CD4-positive, alpha-beta T cell treated with Interferon gamma for 1 hour (primary cell): ENCODE results near the gene RBFOX1.
"Not testable (repeated sequence)": the region's sequence is repeated elsewhere in the genome, so short reads cannot be mapped to it uniquely, and the experiment has no call there.

Source experiments
- DNase-seq: peaks from one replicate; pipeline ENCODE4 v3.0.0-alpha.2; 2020

RBFOX1 gene

DNA sequence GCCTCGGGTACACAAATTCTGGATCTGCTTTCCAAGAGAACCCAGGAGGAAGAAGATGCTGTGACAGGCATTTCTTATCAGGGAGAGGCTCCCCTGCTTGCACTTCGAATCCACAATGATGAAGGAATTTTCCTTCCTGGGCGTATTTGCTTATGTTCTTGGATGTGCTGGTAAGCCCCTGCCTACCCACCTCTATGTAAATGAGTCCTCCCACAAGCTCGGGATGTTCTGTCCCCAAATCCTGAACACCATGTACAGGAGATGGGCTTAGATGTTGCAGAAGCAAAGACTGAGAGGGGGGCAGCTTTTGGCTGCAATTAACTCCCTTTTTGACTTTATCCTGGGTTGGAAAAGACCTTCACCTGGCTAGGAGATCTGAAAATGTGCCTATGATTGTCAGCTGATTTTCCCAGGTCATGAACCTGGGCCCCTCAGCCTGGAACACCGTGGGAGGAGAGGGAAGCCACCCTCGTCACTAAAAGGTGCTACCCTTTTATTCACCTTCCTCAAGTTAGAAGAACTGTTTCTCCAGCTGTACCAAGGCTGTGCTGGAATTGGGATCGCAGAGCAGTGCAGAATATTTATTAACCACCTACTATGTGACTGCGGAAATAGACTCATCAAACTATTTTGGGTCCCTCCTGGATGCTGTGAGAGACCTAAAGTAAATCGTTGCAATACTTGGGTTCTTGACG, 150.1 kb downstream of the RBFOX1 start:
- DNase-seq: no peak

- no peak for DNase-seq
Observed at GRCh38 chr16:7487574-7488323, 155.1 kb downstream of the RBFOX1 start.

- DNase-seq: no peak
Observed at GRCh38 chr16:7492122-7492521, 159.5 kb downstream of the RBFOX1 start.

GRCh38 chr16:7493133-7493532, 160.5 kb downstream of the RBFOX1 start:
- DNase-seq: no peak

- no peak for DNase-seq
Observed at GRCh38 chr16:7497691-7498090, 165.0 kb downstream of the RBFOX1 start.

DNA sequence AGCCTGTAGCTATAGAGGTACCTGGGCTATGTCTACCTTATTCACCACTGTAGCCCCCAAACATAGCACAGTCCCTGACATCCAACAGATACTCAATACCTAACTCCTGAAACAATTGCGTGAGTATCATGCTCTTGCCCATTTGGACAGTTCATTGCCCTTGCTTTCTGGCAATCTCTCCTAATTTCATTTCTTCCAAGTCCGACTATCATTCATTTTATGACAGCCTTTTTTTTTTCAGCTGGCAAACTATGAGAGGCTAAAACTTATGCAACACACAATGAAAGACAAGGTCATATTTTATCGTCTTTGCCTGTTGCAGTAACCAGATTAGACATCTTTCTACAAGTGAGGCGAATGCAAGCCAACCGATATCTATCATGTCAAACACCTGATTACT, 169.2 kb downstream of the RBFOX1 start:
- DNase-seq: no peak

DNA sequence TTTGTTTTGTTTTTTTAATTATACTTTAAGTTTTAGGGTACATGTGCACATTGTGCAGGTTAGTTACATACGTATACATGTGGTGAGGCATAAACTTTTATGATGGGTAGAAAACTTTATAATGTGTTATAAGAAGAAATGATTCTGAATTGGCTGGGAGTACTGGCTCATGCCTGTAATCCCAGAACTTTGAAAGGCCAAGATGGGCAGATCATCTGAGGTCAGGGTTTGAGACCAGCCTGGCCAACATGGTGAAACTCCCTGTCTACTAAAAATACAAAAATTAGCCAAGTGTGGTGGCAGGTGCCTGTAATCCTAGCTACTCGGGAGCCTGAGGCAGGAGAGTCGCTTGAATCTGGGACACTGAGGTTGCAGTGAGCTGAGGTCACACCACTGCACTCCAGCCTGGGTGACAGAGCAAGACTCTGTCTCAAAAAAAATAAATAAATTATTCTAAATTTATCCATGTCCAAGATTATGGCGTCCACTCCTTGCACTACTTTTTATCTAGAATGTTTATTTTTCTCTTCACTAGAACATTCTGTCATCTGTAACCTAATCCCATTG, 170.0 kb downstream of the RBFOX1 start:
- not testable (repeated sequence) for DNase-seq

DNA sequence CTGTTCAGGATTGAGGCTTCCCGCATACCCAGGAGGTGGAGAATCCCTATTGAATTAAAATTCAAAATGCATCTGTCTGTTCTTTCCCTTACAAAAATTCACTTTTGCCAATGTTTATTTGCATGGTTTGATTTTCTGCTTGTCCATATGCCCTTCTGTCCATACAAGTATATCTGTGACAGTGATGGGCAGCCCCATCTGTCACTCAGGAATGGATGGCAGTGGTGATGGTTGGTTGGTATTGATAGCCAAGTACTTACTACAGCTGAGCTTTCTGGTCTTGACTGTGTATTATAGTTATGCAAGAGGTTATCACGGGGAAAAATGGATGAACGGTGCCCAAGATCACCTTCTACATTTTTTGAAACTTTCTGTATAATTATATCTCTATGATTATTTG, 171.0 kb downstream of the RBFOX1 start:
- no peak for DNase-seq

- DNase-seq: no peak
Observed at GRCh38 chr16:7504844-7505243, 172.2 kb downstream of the RBFOX1 start.

GRCh38 chr16:7505495-7505894, 172.8 kb downstream of the RBFOX1 start:
- no peak for DNase-seq

GRCh38 chr16:7506363-7506762, 173.7 kb downstream of the RBFOX1 start:
- no peak for DNase-seq

GRCh38 chr16:7508656-7509055, 176.0 kb downstream of the RBFOX1 start:
- DNase-seq: no peak

DNA sequence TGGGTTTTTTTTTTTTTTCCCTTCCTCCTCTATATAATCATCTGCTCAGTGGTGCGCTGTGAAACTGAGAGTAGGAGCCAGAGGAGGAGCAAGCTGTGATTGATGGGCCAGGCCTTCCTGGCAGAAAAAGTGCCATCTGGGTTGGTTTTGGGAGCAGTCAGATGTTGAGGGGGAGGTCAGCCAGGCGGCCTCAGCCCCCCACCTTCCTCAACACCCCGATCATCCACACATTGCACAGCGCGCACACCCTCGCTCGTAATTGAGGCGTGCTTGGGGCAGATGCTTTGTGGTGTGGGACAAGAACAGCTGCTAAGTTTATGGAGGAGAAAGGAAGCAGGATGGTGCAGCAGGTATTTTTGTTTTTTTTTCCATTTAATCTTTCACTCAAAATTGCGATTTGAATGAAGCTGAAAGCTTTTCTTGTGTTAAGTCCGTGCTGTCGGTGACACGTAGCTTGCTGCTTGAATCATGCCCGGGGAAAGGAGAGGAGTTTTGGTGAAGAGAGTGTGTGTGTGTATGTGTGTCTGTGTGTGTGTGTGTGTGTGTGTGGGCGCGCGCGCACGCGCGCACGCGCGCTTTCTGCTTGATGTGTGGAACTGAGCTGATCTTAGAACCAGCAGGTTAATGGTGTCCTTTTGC, 177.4 kb downstream of the RBFOX1 start:
- DNase-seq: no peak

DNA sequence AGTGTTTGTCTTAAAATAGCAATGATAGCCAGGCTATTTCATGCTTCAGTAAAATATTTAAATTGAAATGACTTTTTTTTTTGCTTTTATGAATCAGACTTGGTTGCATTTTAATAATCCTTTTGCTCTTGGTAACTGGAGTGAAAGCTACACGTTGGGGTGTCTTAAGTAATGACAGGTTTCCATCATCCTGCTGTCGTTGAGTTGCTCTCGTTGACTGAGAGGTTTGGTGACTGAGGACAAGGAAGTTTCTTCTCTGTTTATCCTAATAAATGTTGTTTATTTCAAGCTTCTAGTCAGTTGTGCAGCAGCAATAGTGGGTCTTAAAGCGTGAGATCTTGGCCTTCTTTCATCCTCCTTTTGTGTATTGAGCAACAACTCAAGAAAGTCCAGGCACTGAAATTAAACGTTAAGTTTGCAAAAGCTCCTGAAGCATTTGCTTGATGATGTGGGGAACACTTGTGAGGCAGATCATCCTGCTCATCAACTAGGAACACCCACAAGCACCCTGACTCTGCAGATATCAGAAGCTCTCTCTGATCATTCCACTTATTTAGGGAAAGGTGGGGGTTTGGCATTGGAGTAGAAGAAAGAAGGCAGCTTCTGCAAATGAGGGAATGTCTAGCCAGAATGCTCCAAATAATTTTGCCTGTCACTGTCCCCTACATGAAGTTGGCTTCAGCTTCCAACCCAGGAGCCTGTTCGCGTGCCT, 179.1 kb downstream of the RBFOX1 start:
- no peak for DNase-seq

DNA sequence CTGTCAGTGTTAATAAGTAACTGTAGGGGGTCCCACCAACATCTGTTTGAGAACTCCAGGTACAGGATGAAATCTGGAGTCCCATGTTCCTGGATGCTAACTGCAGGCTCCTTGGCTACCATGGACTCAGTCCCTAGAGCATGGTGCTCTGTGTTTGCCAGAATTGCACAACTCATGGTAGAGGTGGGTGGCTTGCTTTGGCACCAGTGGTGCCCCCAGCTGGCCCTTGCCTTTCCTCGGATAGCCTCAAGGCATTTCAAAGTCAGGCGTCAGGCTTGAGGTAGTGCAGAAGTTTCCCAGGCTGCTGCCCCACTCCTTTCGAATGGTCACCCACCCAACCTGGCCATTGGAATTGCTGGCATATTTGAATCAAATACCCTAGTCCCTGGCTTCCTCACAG, 179.9 kb downstream of the RBFOX1 start:
- no peak for DNase-seq

GRCh38 chr16:7513429-7513828, 180.8 kb downstream of the RBFOX1 start:
- no peak for DNase-seq

GRCh38 chr16:7515543-7515942, 182.9 kb downstream of the RBFOX1 start:
- DNase-seq: no peak

DNA sequence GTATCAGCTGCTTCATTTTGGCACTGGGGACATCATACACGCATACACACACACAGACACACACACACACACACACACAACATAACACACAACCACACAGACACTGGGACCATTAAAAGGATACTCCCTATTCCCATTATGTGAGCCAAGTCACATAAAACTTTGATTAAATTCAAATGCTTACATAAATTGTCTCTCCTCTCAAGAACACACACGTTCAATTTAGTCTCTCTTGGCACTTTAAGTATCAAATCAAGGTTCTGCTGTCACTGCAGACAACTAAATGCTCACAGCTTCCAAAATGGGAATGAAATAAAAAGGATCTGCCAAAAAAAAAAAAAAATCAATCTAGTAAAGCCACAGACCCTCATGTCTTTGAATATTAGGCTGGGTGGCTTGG, 184.9 kb downstream of the RBFOX1 start:
- no peak for DNase-seq

GRCh38 chr16:7518158-7518557, 185.5 kb downstream of the RBFOX1 start:
- no peak for DNase-seq

GRCh38 chr16:7521834-7522233, 189.2 kb downstream of the RBFOX1 start:
- no peak for DNase-seq

DNA sequence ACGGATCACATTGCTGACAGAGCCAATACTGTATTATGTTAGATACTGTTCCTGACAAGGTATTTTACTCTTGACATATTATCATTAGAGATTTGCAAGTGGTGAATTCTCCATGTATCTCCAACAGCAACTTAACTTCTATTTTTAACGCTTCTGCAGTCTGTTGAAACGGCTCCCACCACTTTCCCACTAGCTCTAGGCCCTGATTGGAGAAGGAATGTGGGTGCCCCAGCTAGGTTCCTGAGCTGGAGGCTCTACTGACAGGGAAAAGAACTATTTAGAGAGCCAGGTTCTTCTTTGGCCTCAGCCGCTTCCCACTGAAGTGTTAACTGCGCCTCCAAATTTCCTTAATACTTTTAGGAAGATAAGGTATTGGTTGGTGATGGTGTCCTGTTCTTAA, 191.8 kb downstream of the RBFOX1 start:
- DNase-seq: no peak

DNA sequence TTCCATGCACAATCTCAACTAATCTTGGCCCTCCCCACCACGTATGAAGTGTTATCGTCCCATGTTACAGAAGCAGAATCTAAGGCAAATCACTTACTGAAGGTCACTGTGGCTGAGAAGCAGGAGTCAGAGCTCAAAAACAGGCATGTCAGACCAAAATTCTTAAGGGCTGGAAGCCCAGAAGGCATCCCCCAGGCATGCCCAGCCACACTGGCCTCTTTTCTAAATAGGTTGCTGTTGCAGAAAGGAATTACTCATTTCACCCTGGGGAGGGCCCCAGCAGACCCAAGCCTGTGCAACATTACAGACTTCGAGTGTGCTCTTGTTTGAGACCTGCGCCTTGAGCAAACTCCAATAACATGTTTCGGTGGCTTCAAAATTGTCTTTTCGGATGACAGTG, 194.1 kb downstream of the RBFOX1 start:
- no peak for DNase-seq

DNA sequence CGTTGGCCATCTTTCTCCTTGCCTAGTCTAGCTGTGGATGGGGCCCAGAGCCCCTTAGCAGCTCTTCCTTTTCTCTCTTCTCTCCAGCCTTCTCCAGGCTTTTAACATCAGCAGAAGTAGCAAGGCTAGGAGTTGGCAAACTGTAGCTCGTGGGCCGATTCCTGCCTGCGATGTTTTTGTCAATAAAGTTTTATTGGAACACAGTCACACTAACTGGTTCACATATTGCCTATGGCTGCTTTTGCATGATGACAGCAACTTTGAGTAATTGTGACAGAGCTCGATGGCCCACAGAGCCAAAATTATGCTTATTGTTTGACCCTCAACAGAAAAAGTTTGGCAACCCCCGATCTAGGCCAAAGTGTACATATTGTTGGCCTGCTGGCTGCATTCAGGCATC, 199.9 kb downstream of the RBFOX1 start:
- no peak for DNase-seq
